Heart left ventricle (tissue), 13 donors: ENCODE results near the gene AKAP12.

Source experiments
- POLR2A ChIP-seq, 2 donors: fragments of 450-650 bp; IDR thresholded peaks; one replicate each; pipeline ENCODE4 v1.6.1; 2017; ENCODE audit warnings: antibody characterized with exemption in 2 of 2, mild to moderate bottlenecking in 2 of 2, moderate library complexity in 2 of 2
- TF ChIP-seq, protein P1 (sequence below), 12 donors: fragments of 200-600 bp; sonication (generic) in 4 of 12; IDR thresholded peaks; one replicate each; pipeline versions ENCODE4 v1.5.0 to v1.8.0; 2018 to 2022; ENCODE audit warnings: antibody characterized with exemption in 12 of 12, mild to moderate bottlenecking in 5 of 12
- donor health status: ischemic (EF 13 %, LVEDD 7.1; RV severe dilation, severe dysfunction).
- donor health status: DM: no; HTN: yes; CAD: no.
- donor health status: DM: no; HTN: no; CAD: no.
- donor health status: ischemic (EF 25% LVEDD 6.9; RV normal size, moderate dysfunction).
- donor health status: ischemic (EF 25% LVEDD 5.7; RV mildly dilated, moderate dysfunction).
- donor health status: ischemic (EF 35%, LVEDD 5.7; RV mildly dilated, moderate dysfunction).
- donor health status: nonischemic (EF 11% LVEDD 7.7; RV severe dilation, severe dysfunction).
- donor health status: DM: yes; HTN: yes; CAD: no.
- donor health status: PGD.
- donor health status: ischemic (EF 29% LVEDD 5.4; RV normal size, mild dysfunction).
- donor health status: nonischemic (EF 23%, LVEDD 6.1; RV moderate dilation, normal function).

DNA sequence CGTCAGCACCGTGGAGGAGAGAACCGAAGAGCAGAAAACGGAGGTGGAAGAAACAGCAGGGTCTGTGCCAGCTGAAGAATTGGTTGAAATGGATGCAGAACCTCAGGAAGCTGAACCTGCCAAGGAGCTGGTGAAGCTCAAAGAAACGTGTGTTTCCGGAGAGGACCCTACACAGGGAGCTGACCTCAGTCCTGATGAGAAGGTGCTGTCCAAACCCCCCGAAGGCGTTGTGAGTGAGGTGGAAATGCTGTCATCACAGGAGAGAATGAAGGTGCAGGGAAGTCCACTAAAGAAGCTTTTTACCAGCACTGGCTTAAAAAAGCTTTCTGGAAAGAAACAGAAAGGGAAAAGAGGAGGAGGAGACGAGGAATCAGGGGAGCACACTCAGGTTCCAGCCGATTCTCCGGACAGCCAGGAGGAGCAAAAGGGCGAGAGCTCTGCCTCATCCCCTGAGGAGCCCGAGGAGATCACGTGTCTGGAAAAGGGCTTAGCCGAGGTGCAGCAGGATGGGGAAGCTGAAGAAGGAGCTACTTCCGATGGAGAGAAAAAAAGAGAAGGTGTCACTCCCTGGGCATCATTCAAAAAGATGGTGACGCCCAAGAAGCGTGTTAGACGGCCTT lies 110.0 kb downstream of the AKAP12 start:
- TF ChIP-seq, protein P1, sequence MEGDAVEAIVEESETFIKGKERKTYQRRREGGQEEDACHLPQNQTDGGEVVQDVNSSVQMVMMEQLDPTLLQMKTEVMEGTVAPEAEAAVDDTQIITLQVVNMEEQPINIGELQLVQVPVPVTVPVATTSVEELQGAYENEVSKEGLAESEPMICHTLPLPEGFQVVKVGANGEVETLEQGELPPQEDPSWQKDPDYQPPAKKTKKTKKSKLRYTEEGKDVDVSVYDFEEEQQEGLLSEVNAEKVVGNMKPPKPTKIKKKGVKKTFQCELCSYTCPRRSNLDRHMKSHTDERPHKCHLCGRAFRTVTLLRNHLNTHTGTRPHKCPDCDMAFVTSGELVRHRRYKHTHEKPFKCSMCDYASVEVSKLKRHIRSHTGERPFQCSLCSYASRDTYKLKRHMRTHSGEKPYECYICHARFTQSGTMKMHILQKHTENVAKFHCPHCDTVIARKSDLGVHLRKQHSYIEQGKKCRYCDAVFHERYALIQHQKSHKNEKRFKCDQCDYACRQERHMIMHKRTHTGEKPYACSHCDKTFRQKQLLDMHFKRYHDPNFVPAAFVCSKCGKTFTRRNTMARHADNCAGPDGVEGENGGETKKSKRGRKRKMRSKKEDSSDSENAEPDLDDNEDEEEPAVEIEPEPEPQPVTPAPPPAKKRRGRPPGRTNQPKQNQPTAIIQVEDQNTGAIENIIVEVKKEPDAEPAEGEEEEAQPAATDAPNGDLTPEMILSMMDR (IDR thresholded peaks at IDR 0.05), result no peak
- TF ChIP-seq POLR2A (IDR thresholded peaks at IDR 0.05), result no peak
